PC-9 (cell line): ENCODE data around the gene MED26. TPM values are rescaled to one million over a fixed set of nuclear protein-coding genes. Genes with fewer than 3 reads are reported as not detected.

Source experiments
- BruUV-seq: library from RNA; stranded (reverse); fragments of 400-500 nt; replicated peaks from 2 replicates; lab custom pipeline; 2021; lab: Mats Ljungman, UMichigan
- CTCF ChIA-PET: fragments of 300-600 bp; sonication (Branson Sonifier 250); formaldehyde crosslinking; loops from one replicate; lab custom pipeline; 2022; ENCODE audit warnings: antibody characterized with exemption; lab: Charles Lee
- POLR2A ChIA-PET: fragments of 300-600 bp; sonication (Branson Sonifier 250); formaldehyde crosslinking; loops from one replicate; lab custom pipeline; 2022; ENCODE audit warnings: antibody characterized with exemption; ENCODE audit not compliant: unreplicated experiment; lab: Charles Lee
- DNase-seq, 2 experiments: peaks; one replicate each; pipeline versions ENCODE4 v3.0.0 to v3.0.0-alpha.2; 2015 to 2022; ENCODE audit warnings: mixed read lengths in 1 of 2
- H2AFZ ChIP-seq: fragments of 200-600 bp; sonication (generic); 2 replicates; pipeline ENCODE4 v1.8.1; 2017; ENCODE audit warnings: antibody characterized with exemption
- H3F3A ChIP-seq: fragments of 200-600 bp; sonication (generic); 2 replicates; pipeline ENCODE4 v1.8.1; 2017; ENCODE audit warnings: antibody characterized with exemption, mild to moderate bottlenecking, low read depth; ENCODE audit not compliant: insufficient read depth
- H3K27ac ChIP-seq: fragments of 200-600 bp; sonication (generic); 2 replicates; pipeline ENCODE4 v1.6.1; 2016; ENCODE audit warnings: mixed run types
- H3K27me3 ChIP-seq: fragments of 200-600 bp; sonication (generic); 2 replicates; pipeline ENCODE4 v1.6.1; 2016; ENCODE audit warnings: low read depth, mixed run types; ENCODE audit not compliant: insufficient read depth
- H3K36me3 ChIP-seq: fragments of 200-600 bp; sonication (generic); 2 replicates; pipeline ENCODE4 v1.6.1; 2016; ENCODE audit warnings: low read depth, mixed run types
- H3K4me1 ChIP-seq: fragments of 200-600 bp; sonication (generic); replicated peaks from 2 replicates; pipeline ENCODE4 v1.6.1; 2016; ENCODE audit warnings: mixed run types; ENCODE audit not compliant: insufficient read depth
- H3K4me2 ChIP-seq: fragments of 200-600 bp; sonication (generic); 2 replicates; pipeline ENCODE4 v1.6.1; 2017; ENCODE audit warnings: mixed run types
- H3K4me3 ChIP-seq: fragments of 200-600 bp; sonication (generic); 2 replicates; pipeline ENCODE4 v1.6.1; 2016; ENCODE audit warnings: mixed run types
- H3K79me2 ChIP-seq: fragments of 200-600 bp; sonication (generic); 2 replicates; pipeline ENCODE4 v1.6.1; 2017; ENCODE audit warnings: low read depth, mixed run types
- H3K9me2 ChIP-seq: fragments of 200-600 bp; sonication (generic); 2 replicates; pipeline ENCODE4 v1.8.1; 2017; ENCODE audit warnings: mild to moderate bottlenecking; ENCODE audit not compliant: insufficient read depth
- H3K9me3 ChIP-seq: fragments of 200-600 bp; sonication (generic); 2 replicates; pipeline ENCODE4 v1.8.1; 2016; ENCODE audit warnings: low read depth; ENCODE audit not compliant: insufficient read depth
- H4K20me1 ChIP-seq: fragments of 200-600 bp; sonication (generic); 2 replicates; pipeline ENCODE4 v1.8.1; 2017; ENCODE audit not compliant: insufficient read depth
- CTCF ChIP-seq: fragments of 200-600 bp; sonication (generic); conservative IDR thresholded peaks from 2 replicates; pipeline ENCODE4 v1.6.1; 2017; ENCODE audit warnings: mixed run types, antibody characterized with exemption, mild to moderate bottlenecking, moderate library complexity
- EZH2 ChIP-seq: fragments of 200-600 bp; sonication (generic); IDR thresholded peaks from 2 replicates; pipeline ENCODE4 v1.8.0; 2017; ENCODE audit warnings: antibody characterized with exemption, low read depth
- intact Hi-C: fragments of 100-400 bp; cut with micrococcal nuclease; formaldehyde crosslinking; loops from one replicate; pipeline ENCODE4 v1.10.0; 2022; ENCODE audit not compliant: unreplicated experiment
- total RNA-seq: library from RNA; stranded (reverse); gene quantifications from 2 replicates; pipeline ENCODE4 v1.2.3, GENCODE V29; 2021

MED26 gene
- total RNA-seq, 1 experiment from 2014 or later, result 11.9 TPM

GRCh38 chr19:16621165-16621800 is 6.7 kb downstream of the MED26 start:
- Histone ChIP-seq H3K4me1 (peaks cover 14% of the 10 kb centered on the region), H3K9me3 (no peaks in the 10 kb centered on the region), H3K9me2 (no peaks in the 10 kb centered on the region), H3K4me3 (no peak overlapping the region), H3K27ac (no peak overlapping the region), H3K79me2 (peaks cover 100% of the 10 kb centered on the region), H3F3A (peaks cover 5% of the 10 kb centered on the region; the same call in 1 of the 2 replicates), H4K20me1 (peaks cover 100% of the 10 kb centered on the region), H3K36me3 (peaks cover 5% of the 10 kb centered on the region; the same call in 1 of the 2 replicates), H3K27me3 (no peaks in the 10 kb centered on the region), H3K4me2 (no peak overlapping the region), H2AFZ (no peak overlapping the region)
- no peak for TF ChIP-seq EZH2
- no peak for TF ChIP-seq CTCF
- no TSS peak for BruUV-seq
- CTCF ChIA-PET, result no interaction called here
- no peak for DNase-seq
- intact Hi-C loops, result no loop called here
- POLR2A ChIA-PET, result no interaction called here

DNA sequence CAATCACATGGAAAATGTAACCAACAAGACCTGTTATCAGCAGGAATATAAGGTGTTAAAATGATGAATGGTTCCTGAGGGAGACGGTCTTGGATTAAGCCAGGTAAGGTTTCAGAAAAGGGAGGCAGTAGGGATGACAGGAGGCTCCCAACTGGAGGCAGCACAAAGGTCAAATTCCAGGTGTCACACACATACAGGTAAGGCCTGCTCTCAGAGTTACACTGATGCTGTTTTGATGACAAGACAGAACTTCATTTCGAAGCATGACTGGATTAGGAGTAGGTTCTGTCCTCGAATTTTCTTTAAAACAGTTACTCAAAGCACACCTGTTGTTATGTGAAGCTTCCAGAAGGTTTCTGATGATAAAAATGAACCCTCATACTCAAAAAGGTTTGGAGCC is 7.4 kb downstream of the MED26 start:
- Histone ChIP-seq H3K4me3 (no peak overlapping the region), H3K79me2 (peaks cover 100% of the 10 kb centered on the region), H3K9me3 (no peaks in the 10 kb centered on the region), H4K20me1 (peaks cover 100% of the 10 kb centered on the region), H3K36me3 (peaks cover 2% of the 10 kb centered on the region; the same call in 1 of the 2 replicates), H3K4me1 (peaks cover 14% of the 10 kb centered on the region), H3K27ac (no peak overlapping the region), H3K4me2 (no peak overlapping the region), H3K9me2 (no peaks in the 10 kb centered on the region), H2AFZ (no peak overlapping the region), H3K27me3 (no peaks in the 10 kb centered on the region), H3F3A (peaks cover 5% of the 10 kb centered on the region; the same call in 1 of the 2 replicates)
- POLR2A ChIA-PET, result no interaction called here
- DNase-seq, result no peak
- CTCF ChIA-PET, result no interaction called here
- no TSS peak for BruUV-seq
- intact Hi-C loops, result no loop called here
- TF ChIP-seq EZH2, result no peak
- no peak for TF ChIP-seq CTCF

GRCh38 chr19:16620018-16620417 is 8.0 kb downstream of the MED26 start:
- Histone ChIP-seq H3K27ac (no peak overlapping the region), H3K4me3 (no peak overlapping the region), H3K9me3 (no peaks in the 10 kb centered on the region), H3K4me2 (no peak overlapping the region), H2AFZ (no peak overlapping the region), H3F3A (peaks cover 5% of the 10 kb centered on the region; the same call in 1 of the 2 replicates), H3K4me1 (peaks cover 19% of the 10 kb centered on the region; the same call in 1 of the 2 replicates), H3K79me2 (peaks cover 100% of the 10 kb centered on the region), H3K9me2 (no peaks in the 10 kb centered on the region), H3K36me3 (no peaks in the 10 kb centered on the region), H4K20me1 (peaks cover 100% of the 10 kb centered on the region), H3K27me3 (no peaks in the 10 kb centered on the region)
- no TSS peak for BruUV-seq
- TF ChIP-seq CTCF, result no peak
- TF ChIP-seq EZH2, result no peak
- DNase-seq, result no peak
- ChIA-PET POLR2A (no interaction called here), CTCF (no interaction called here)
- intact Hi-C loops, result no loop called here
